Upper lobe of left lung (tissue), 4 donors: Measurements from ENCODE around the gene POU2F3.

Experiments used
- EP300 ChIP-seq, 4 donors: sonication (generic); formaldehyde crosslinking; IDR thresholded peaks; one replicate each; pipeline ENCODE4 v1.5.1; 2017; ENCODE audit warnings: antibody characterized with exemption in 4 of 4, control low read depth in 2 of 4
- POLR2A ChIP-seq, 4 donors: fragments of 450-650 bp; IDR thresholded peaks; one replicate each; pipeline ENCODE4 v1.5.1; 2016 to 2017; ENCODE audit warnings: antibody characterized with exemption in 4 of 4, mild to moderate bottlenecking in 2 of 4

DNA sequence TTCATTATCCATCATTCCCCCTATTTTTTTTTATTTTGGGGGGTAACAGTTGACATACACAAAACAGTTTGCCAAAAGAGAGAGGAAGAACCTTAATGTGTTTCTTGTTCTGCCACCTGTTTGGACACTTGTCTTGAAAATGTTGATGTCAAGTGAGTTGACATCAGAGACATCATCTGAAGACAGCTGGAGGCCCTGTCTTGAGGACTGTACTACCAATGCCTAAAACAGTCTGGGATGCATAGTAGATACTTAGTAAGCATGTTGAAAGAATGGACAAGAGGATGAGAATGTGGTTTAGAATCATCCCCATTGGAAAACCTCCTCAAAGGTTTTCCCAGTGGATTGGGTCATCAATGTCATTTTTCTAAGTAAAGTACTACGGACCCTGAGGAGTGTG, 93.9 kb downstream of the POU2F3 start:
- TF ChIP-seq POLR2A (IDR thresholded peaks at IDR 0.05) (no peak), EP300 (IDR thresholded peaks at IDR 0.05) (no peak)
